GM21381 (cell line): ENCODE data around the gene LRCOL1.
"Not testable (repeated sequence)": the region's sequence is repeated elsewhere in the genome, so short reads cannot be mapped to it uniquely, and the experiment has no call there.

Source experiments
- ATAC-seq: cut with Tn5 transposase; IDR thresholded peaks from one replicate; pipeline ENCODE4 v1.9.1; 2021; ENCODE audit warnings: mild to moderate bottlenecking, moderate library complexity; ENCODE audit not compliant: unreplicated experiment

The LRCOL1 gene

GRCh38 chr12:132602572-132603239 is 7.7 kb downstream of the LRCOL1 start:
- no peak for ATAC-seq

GRCh38 chr12:132601171-132601883 is 9.1 kb downstream of the LRCOL1 start:
- no peak for ATAC-seq

- no peak for ATAC-seq
These were observed 10.0 kb downstream of the LRCOL1 start for GRCh38 chr12:132600048-132601032.

- ATAC-seq = not testable (repeated sequence)
These were observed 10.9 kb downstream of the LRCOL1 start for GRCh38 chr12:132599502-132599901.

- no peak for ATAC-seq
These were observed 12.8 kb downstream of the LRCOL1 start for GRCh38 chr12:132597333-132598316.

- no peak for ATAC-seq
These were observed 14.4 kb downstream of the LRCOL1 start for GRCh38 chr12:132596016-132596415.

- no peak for ATAC-seq
These were observed 15.2 kb downstream of the LRCOL1 start for GRCh38 chr12:132595183-132595582.

GRCh38 chr12:132593938-132594358 is 16.4 kb downstream of the LRCOL1 start:
- no peak for ATAC-seq

GRCh38 chr12:132593521-132593920 is 16.9 kb downstream of the LRCOL1 start:
- ATAC-seq = no peak

- ATAC-seq = no peak
These were observed 17.3 kb downstream of the LRCOL1 start for GRCh38 chr12:132593071-132593470.

GRCh38 chr12:132592282-132592970 is 18.0 kb downstream of the LRCOL1 start:
- no peak for ATAC-seq

- ATAC-seq = no peak
These were observed 19.1 kb downstream of the LRCOL1 start for GRCh38 chr12:132591107-132591935.

- no peak for ATAC-seq
These were observed 21.3 kb downstream of the LRCOL1 start for GRCh38 chr12:132588821-132589669.

- no peak for ATAC-seq
These were observed 22.1 kb downstream of the LRCOL1 start for GRCh38 chr12:132588319-132588718.

- no peak for ATAC-seq
These were observed 22.6 kb downstream of the LRCOL1 start for GRCh38 chr12:132587781-132588180.

GRCh38 chr12:132586929-132587328 is 23.5 kb downstream of the LRCOL1 start:
- ATAC-seq = no peak

GRCh38 chr12:132585177-132585576 is 25.2 kb downstream of the LRCOL1 start:
- no peak for ATAC-seq

- no peak for ATAC-seq
These were observed 26.0 kb downstream of the LRCOL1 start for GRCh38 chr12:132584429-132584828.
